ENCODE measurements around the gene PEMT. TPM values are rescaled to one million over a fixed set of nuclear protein-coding genes. Genes with fewer than 3 reads are reported as not detected.

PEMT gene
- total and polyA plus RNA-seq, 2 of the 4 experiments (the other 2 are of a cell fraction), result 23.3 to 49.5 TPM

- H2BK15ac ChIP-seq (ENCODE audit: low read depth, low read length), result no peak overlapping the region
- POLR2A ChIA-PET (ENCODE audit: unreplicated experiment), result no interaction called here
- H3K36me3 ChIP-seq (ENCODE audit: control insufficient read depth, insufficient read depth, low read length), result peaks cover 27% of the 10 kb centered on the region
- intact Hi-C loops (cut with micrococcal nuclease) (no loop called here), in situ Hi-C loops (cut with MboI; ENCODE audit: low sequenced_read_pairs) (no loop called here), dilution Hi-C loops (cut with HindIII; ENCODE audit: low sequenced_read_pairs, unreplicated experiment) (no loop called here)
- H4K20me1 ChIP-seq (ENCODE audit: insufficient read depth, low read length), result peaks cover 15% of the 10 kb centered on the region
- H3K18ac ChIP-seq (ENCODE audit: low read depth, low read length), result no peak overlapping the region
- no peak overlapping the region for H3K4me2 ChIP-seq (ENCODE audit: low read depth, low read length)
- ATAC-seq (ENCODE audit: low read depth) (no peak), DNase-seq (no peak)
- H2BK20ac ChIP-seq (ENCODE audit: low read depth, low read length), result no peak overlapping the region
- H3K9me1 ChIP-seq (ENCODE audit: insufficient read depth, low read length), result 0 out of 2 replicates have a peak, but pooled peaks cover 2% of the 10 kb centered on the region
- no peak overlapping the region for H4K5ac ChIP-seq (ENCODE audit: low read depth, low read length)
- no peak for TF ChIP-seq CEBPB (IDR thresholded peaks at IDR 0.05; ENCODE audit: low read depth, low read length)
- TF ChIP-seq MAZ (IDR thresholded peaks at IDR 0.05; ENCODE audit: borderline replicate concordance, low read depth, low read length), result no peak
- no peak for TF ChIP-seq RCOR1 (IDR thresholded peaks at IDR 0.05; ENCODE audit: insufficient replicate concordance, low read length)
- TF ChIP-seq, protein P1, sequence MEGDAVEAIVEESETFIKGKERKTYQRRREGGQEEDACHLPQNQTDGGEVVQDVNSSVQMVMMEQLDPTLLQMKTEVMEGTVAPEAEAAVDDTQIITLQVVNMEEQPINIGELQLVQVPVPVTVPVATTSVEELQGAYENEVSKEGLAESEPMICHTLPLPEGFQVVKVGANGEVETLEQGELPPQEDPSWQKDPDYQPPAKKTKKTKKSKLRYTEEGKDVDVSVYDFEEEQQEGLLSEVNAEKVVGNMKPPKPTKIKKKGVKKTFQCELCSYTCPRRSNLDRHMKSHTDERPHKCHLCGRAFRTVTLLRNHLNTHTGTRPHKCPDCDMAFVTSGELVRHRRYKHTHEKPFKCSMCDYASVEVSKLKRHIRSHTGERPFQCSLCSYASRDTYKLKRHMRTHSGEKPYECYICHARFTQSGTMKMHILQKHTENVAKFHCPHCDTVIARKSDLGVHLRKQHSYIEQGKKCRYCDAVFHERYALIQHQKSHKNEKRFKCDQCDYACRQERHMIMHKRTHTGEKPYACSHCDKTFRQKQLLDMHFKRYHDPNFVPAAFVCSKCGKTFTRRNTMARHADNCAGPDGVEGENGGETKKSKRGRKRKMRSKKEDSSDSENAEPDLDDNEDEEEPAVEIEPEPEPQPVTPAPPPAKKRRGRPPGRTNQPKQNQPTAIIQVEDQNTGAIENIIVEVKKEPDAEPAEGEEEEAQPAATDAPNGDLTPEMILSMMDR (conservative IDR thresholded peaks at IDR 0.05; ENCODE audit: low read depth, low read length), result no peak
- no peak for TF ChIP-seq FOS (IDR thresholded peaks at IDR 0.05; ENCODE audit: low read depth, low read length)
- no peak for TF ChIP-seq RAD21 (IDR thresholded peaks at IDR 0.05; ENCODE audit: low read length)
- TF ChIP-seq BHLHE40 (IDR thresholded peaks at IDR 0.05; ENCODE audit: low read depth, low read length), result no peak
- TF ChIP-seq, protein P2, sequence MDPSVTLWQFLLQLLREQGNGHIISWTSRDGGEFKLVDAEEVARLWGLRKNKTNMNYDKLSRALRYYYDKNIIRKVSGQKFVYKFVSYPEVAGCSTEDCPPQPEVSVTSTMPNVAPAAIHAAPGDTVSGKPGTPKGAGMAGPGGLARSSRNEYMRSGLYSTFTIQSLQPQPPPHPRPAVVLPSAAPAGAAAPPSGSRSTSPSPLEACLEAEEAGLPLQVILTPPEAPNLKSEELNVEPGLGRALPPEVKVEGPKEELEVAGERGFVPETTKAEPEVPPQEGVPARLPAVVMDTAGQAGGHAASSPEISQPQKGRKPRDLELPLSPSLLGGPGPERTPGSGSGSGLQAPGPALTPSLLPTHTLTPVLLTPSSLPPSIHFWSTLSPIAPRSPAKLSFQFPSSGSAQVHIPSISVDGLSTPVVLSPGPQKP (IDR thresholded peaks at IDR 0.05; ENCODE audit: borderline replicate concordance, low read depth, low read length), result no peak
- TF ChIP-seq MAFK (IDR thresholded peaks at IDR 0.05; ENCODE audit: low read depth, low read length), result no peak
- no peak for TF ChIP-seq NFE2L2 (IDR thresholded peaks at IDR 0.05; ENCODE audit: low read depth, low read length)
- no peak for TF ChIP-seq USF2 (IDR thresholded peaks at IDR 0.05; ENCODE audit: low read depth, low read length)
- no peak for TF ChIP-seq POLR2A (IDR thresholded peaks at IDR 0.05; ENCODE audit: low read depth, low read length)
- no peak overlapping the region for H3K56ac ChIP-seq (ENCODE audit: extremely low read depth, insufficient read depth, low read length)
- no peaks in the 10 kb centered on the region for H3K27me3 ChIP-seq (ENCODE audit: control insufficient read depth, insufficient read depth, low read length)
- CTCF ChIA-PET, result no interaction called here
- H3K14ac ChIP-seq (replicated peaks; ENCODE audit: low read depth, low read length), result no peak overlapping the region
- no peak overlapping the region for H3K4me3 ChIP-seq (ENCODE audit: insufficient read depth, low read depth, low read length)
- BruUV-seq (replicated peaks), result no TSS peak
- H3K4me1 ChIP-seq (ENCODE audit: control insufficient read depth, insufficient read depth, low read length), result peaks cover 7% of the 10 kb centered on the region; the same call in 1 of the 2 replicates
- no peaks in the 10 kb centered on the region; the same call in 1 of the 2 replicates for H3K9me3 ChIP-seq (ENCODE audit: control insufficient read depth, insufficient read depth, low read length)
- no peak overlapping the region for H2AK9ac ChIP-seq (replicated peaks; ENCODE audit: low read depth, low read length, poor library complexity)
- H2BK120ac ChIP-seq (ENCODE audit: low read depth, low read length), result no peak overlapping the region
- no peak overlapping the region for H2BK5ac ChIP-seq (ENCODE audit: low read depth, low read length, poor library complexity, severe bottlenecking)
- H3K9ac ChIP-seq (ENCODE audit: low read depth, low read length), result no peak overlapping the region
- no peak overlapping the region for H3K27ac ChIP-seq (ENCODE audit: insufficient read depth, low read length)
- peaks cover 11 to 28% of the 10 kb centered on the region in 2 experiments; a peak in 3 of 4 replicates for H3K79me1 ChIP-seq (ENCODE audit: low read depth in 1 of 2, low read length in 2 of 2)
- no peak overlapping the region for H2AK5ac ChIP-seq (ENCODE audit: low read depth, low read length)
- WGBS, 2 experiments (ENCODE audit: extremely low coverage in 2 of 2, insufficient read length in 1 of 2), result 100% methylated on average over 3 of the region's 9 CpGs; no CpG with 5 or more reads in 1 of the 2 experiments
- H4K91ac ChIP-seq (ENCODE audit: insufficient read depth, low read depth, low read length), result no peak overlapping the region
- no peak overlapping the region for H3K23ac ChIP-seq (ENCODE audit: low read depth, low read length)
- no peak overlapping the region for H2AFZ ChIP-seq (replicated peaks; ENCODE audit: low read length, poor library complexity)
- no peak overlapping the region for H3K4ac ChIP-seq (ENCODE audit: low read depth, low read length)
- H4K8ac ChIP-seq (ENCODE audit: low read depth in 2 of 2, low read length in 2 of 2), result no peak overlapping the region
Observed at GRCh38 chr17:17492571-17492970, 98.9 kb downstream of the PEMT start.

Measured in IMR-90 (cell line).